C4-2B (cell line): ENCODE measurements around the gene RGCC.

ENCODE experiments used
- H3K27ac ChIP-seq: fragments of 450-650 bp; 2 replicates; pipeline ENCODE4 v1.5.1; 2017
- CTCF ChIP-seq: fragments of 450-650 bp; conservative IDR thresholded peaks from 2 replicates; pipeline ENCODE4 v1.5.1; 2017; ENCODE audit warnings: mild to moderate bottlenecking
- ZFX ChIP-seq: fragments of 450-650 bp; IDR thresholded peaks from 2 replicates; pipeline ENCODE4 v1.6.1; 2017

Gene RGCC

GRCh38 chr13:41511827-41512226 lies 54.5 kb downstream of the RGCC start:
- no peak for TF ChIP-seq ZFX
- no peak overlapping the region for H3K27ac ChIP-seq

- no peak for TF ChIP-seq ZFX
- TF ChIP-seq CTCF, result no peak
- H3K27ac ChIP-seq, result no peak overlapping the region
Observed at GRCh38 chr13:41512441-41512840, 55.1 kb downstream of the RGCC start.

GRCh38 chr13:41513600-41513999 lies 56.2 kb downstream of the RGCC start:
- no peak for TF ChIP-seq CTCF
- no peak for TF ChIP-seq ZFX

GRCh38 chr13:41514853-41515395 lies 57.6 kb downstream of the RGCC start:
- no peak overlapping the region for H3K27ac ChIP-seq
- TF ChIP-seq ZFX, result no peak
- no peak for TF ChIP-seq CTCF

More at GRCh38 chr13:41513600-41513999, 56.2 kb downstream of the RGCC start:
- no peak overlapping the region for H3K27ac ChIP-seq

- TF ChIP-seq ZFX (no peak), CTCF (no peak)
- H3K27ac ChIP-seq, result no peak overlapping the region
Observed at GRCh38 chr13:41515491-41516139, 58.3 kb downstream of the RGCC start.

GRCh38 chr13:41516166-41516565 lies 58.8 kb downstream of the RGCC start:
- TF ChIP-seq CTCF (no peak), ZFX (no peak)
- H3K27ac ChIP-seq, result no peak overlapping the region

- TF ChIP-seq ZFX (no peak), CTCF (no peak)
- H3K27ac ChIP-seq, result no peak overlapping the region
Observed at GRCh38 chr13:41516760-41517159, 59.4 kb downstream of the RGCC start.

GRCh38 chr13:41520016-41520659 lies 62.8 kb downstream of the RGCC start:
- no peak overlapping the region for H3K27ac ChIP-seq
- TF ChIP-seq CTCF, result no peak
- no peak for TF ChIP-seq ZFX
